Activated CD8-positive, alpha-beta T cell treated with anti-CD3 and anti-CD28 coated beads, Interleukin-2, amount 10 ng/mL, durations not matched to agents 7 days and 5 days (primary cell): ENCODE results near the gene FAM180A. TPM values are rescaled to one million over a fixed set of nuclear protein-coding genes. Genes with fewer than 3 reads are reported as not detected.
"Not testable (repeated sequence)": the region's sequence is repeated elsewhere in the genome, so short reads cannot be mapped to it uniquely, and the experiment has no call there.

Experiments
- ATAC-seq: fragments of 150-1000 bp; cut with Tn5 transposase; one replicate; pipeline ENCODE4 v1.10.0; 2021; ENCODE audit warnings: moderate library complexity
- CTCF ChIA-PET: fragments of 350-600 bp; sonication (Branson Sonifier 250); formaldehyde crosslinking; loops from one replicate; lab custom pipeline; 2021; ENCODE audit warnings: antibody characterized with exemption; lab: Charles Lee
- POLR2A ChIA-PET: fragments of 350-600 bp; sonication (Branson Sonifier 250); formaldehyde crosslinking; loops from one replicate; lab custom pipeline; 2021; ENCODE audit warnings: antibody characterized with exemption; lab: Charles Lee
- DNase-seq: peaks from one replicate; pipeline ENCODE4 v3.0.0-alpha.2; 2020
- H3K27ac Mint-ChIP-seq: one replicate; pipeline ENCODE4 v1.8.0; 2021; ENCODE audit warnings: mild to moderate bottlenecking, mixed read lengths
- H3K27me3 Mint-ChIP-seq: one replicate; pipeline ENCODE4 v1.8.0; 2021; ENCODE audit warnings: low read depth, mixed read lengths
- H3K36me3 Mint-ChIP-seq: one replicate; pipeline ENCODE4 v1.8.0; 2021; ENCODE audit warnings: low read depth, mixed read lengths
- H3K4me1 Mint-ChIP-seq: one replicate; pipeline ENCODE4 v1.8.0; 2021; ENCODE audit warnings: low read depth, mixed read lengths
- H3K4me3 Mint-ChIP-seq: one replicate; pipeline ENCODE4 v1.8.0; 2021; ENCODE audit warnings: mild to moderate bottlenecking, mixed read lengths
- H3K9me3 Mint-ChIP-seq: one replicate; pipeline ENCODE4 v1.8.0; 2022; ENCODE audit warnings: mixed read lengths; ENCODE audit not compliant: insufficient read depth
- total RNA-seq, 2 experiments: library from RNA; stranded (reverse); gene quantifications; one replicate each; pipeline ENCODE4 v1.2.3, GENCODE V29; 2021

FAM180A gene
- total RNA-seq, 2 experiments from 2014 or later: not detected

- CTCF ChIA-PET: no interaction called here
- H3K27ac Mint-ChIP-seq: no peak overlapping the region
- H3K27me3 Mint-ChIP-seq: no peaks in the 10 kb centered on the region
- no peak for DNase-seq
- no peak overlapping the region for H3K4me3 Mint-ChIP-seq
- H3K36me3 Mint-ChIP-seq: no peaks in the 10 kb centered on the region
- no peaks in the 10 kb centered on the region for H3K9me3 Mint-ChIP-seq
- ATAC-seq: no peak
- H3K4me1 Mint-ChIP-seq: no peaks in the 10 kb centered on the region
- POLR2A ChIA-PET: no interaction called here
These were observed 1.2 kb downstream of the FAM180A start for GRCh38 chr7:135747366-135747765.

DNA sequence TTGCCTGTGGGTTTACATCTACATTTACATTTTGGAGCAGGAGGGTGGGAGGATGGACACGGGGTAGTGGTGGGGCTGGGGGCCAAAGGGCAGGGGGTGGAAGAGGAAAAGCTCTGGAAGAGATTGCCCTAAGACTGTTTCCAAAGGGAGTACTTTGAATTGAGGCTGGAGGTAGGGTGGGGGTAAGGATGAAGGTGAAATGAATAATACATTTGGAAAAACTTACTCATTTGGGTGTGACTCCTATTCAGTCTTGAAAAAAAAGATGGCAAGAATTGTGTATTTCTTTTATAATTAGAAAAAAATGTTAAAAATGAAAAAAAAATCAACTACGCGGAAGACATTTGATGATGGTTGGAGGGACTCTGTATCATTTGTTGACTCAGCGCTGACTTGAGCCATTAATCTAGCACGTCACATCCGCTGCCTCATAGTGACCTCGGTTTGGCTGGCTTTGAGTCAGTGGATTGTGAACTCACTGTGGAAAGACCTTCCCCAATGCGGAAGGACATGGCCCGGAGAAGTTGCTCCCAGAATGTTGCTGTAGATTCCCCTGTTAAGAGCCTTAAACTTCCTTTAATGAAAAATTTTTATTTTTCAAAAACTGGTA lies 2.8 kb downstream of the FAM180A start:
- H3K4me1 Mint-ChIP-seq: no peaks in the 10 kb centered on the region
- no peak for DNase-seq
- POLR2A ChIA-PET: no interaction called here
- no peak overlapping the region for H3K4me3 Mint-ChIP-seq
- no peaks in the 10 kb centered on the region for H3K27me3 Mint-ChIP-seq
- no peak overlapping the region for H3K27ac Mint-ChIP-seq
- ATAC-seq: no peak
- no peaks in the 10 kb centered on the region for H3K9me3 Mint-ChIP-seq
- CTCF ChIA-PET: no interaction called here
- no peaks in the 10 kb centered on the region for H3K36me3 Mint-ChIP-seq

DNA sequence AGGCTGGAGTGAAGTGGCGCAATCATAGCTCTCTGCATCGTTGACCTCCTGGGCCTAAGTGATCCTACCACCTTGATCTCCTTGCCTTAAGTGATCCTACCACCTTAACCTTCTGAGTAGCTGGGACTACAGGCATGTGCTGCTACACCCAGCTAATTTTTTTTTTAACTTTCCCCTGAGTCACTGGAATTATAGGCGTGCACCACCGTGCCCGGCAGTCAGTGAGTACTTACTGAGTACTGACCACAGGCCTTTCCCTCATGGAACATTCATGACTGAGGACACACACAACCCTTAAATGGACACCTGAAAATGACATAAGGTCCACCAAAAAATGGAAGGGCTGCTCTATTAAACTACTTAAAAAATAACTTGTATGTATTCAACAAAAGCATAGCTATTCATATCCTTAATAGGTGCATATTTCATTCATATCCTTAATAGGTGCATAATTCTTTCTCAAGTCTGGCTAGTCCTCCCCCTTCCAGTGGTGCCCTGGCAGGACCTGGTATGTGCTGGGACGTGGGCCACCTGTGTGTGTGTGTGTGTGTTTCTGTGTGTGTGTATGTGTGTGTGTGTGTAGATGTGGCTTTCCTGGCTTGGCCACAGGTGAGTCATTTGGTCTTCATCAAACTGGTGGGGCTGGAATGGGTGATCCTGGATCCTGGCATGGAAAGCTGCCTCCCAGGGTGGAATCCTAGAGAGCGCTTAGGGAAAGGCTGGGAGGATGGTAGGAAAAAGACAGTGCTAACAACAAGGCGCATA lies 3.5 kb downstream of the FAM180A start:
- H3K27ac Mint-ChIP-seq: no peak overlapping the region
- no peaks in the 10 kb centered on the region for H3K4me1 Mint-ChIP-seq
- no peak for ATAC-seq
- no peaks in the 10 kb centered on the region for H3K27me3 Mint-ChIP-seq
- CTCF ChIA-PET: interaction anchor here (1.2 kb wide), 1 partner anchor 10 kb away, joined by 3 read pairs; no protein-coding TSS in a partner anchor
- DNase-seq: no peak
- no peaks in the 10 kb centered on the region for H3K36me3 Mint-ChIP-seq
- POLR2A ChIA-PET: no interaction called here
- no peak overlapping the region for H3K4me3 Mint-ChIP-seq
- H3K9me3 Mint-ChIP-seq: no peaks in the 10 kb centered on the region

GRCh38 chr7:135743907-135744731 lies 4.5 kb downstream of the FAM180A start:
- Mint-ChIP-seq H3K36me3 (no peaks in the 10 kb centered on the region), H3K27me3 (no peaks in the 10 kb centered on the region), H3K9me3 (no peaks in the 10 kb centered on the region), H3K27ac (no peak overlapping the region), H3K4me1 (no peaks in the 10 kb centered on the region), H3K4me3 (no peak overlapping the region)
- CTCF ChIA-PET: interaction anchor here (1.2 kb wide), 1 partner anchor 9 kb away, joined by 3 read pairs; no protein-coding TSS in a partner anchor
- no peak for ATAC-seq
- DNase-seq: no peak
- POLR2A ChIA-PET: no interaction called here

GRCh38 chr7:135742371-135742770 lies 6.2 kb downstream of the FAM180A start:
- Mint-ChIP-seq H3K4me3 (no peak overlapping the region), H3K4me1 (no peaks in the 10 kb centered on the region), H3K27ac (no peak overlapping the region), H3K27me3 (no peaks in the 10 kb centered on the region), H3K36me3 (no peaks in the 10 kb centered on the region), H3K9me3 (no peaks in the 10 kb centered on the region)
- ChIA-PET POLR2A (no interaction called here), CTCF (no interaction called here)
- ATAC-seq: no peak
- no peak for DNase-seq

- ChIA-PET POLR2A (no interaction called here), CTCF (no interaction called here)
- no peak for ATAC-seq
- Mint-ChIP-seq H3K27me3 (no peaks in the 10 kb centered on the region), H3K4me1 (no peaks in the 10 kb centered on the region), H3K9me3 (no peaks in the 10 kb centered on the region), H3K4me3 (no peak overlapping the region), H3K27ac (no peak overlapping the region), H3K36me3 (no peaks in the 10 kb centered on the region)
- no peak for DNase-seq
These were observed 6.7 kb downstream of the FAM180A start for GRCh38 chr7:135741905-135742304.

DNA sequence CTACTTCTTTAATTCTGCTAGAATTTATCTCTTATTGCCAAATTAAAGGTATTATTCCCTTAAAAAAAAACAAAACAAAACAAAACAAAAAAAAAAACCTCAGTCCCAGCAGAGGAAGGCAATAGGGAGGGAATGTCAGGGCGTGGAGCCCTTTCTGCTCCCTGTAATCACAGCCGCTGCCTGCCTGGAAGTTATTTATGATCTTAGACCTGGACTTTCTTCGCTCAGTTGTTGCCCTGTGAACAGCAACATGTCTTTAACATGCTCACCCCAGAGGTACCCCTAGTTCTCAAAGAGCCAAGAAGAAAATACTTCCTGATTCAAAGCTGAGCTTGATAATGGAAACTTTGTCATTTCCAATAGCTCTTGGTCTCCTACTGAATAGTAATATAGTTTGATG lies 7.7 kb downstream of the FAM180A start:
- Mint-ChIP-seq H3K27me3 (no peaks in the 10 kb centered on the region), H3K27ac (no peak overlapping the region), H3K36me3 (no peaks in the 10 kb centered on the region), H3K4me1 (no peaks in the 10 kb centered on the region), H3K4me3 (no peak overlapping the region), H3K9me3 (no peaks in the 10 kb centered on the region)
- ATAC-seq (no peak), DNase-seq (no peak)
- ChIA-PET POLR2A (no interaction called here), CTCF (no interaction called here)

GRCh38 chr7:135737306-135737647 lies 11.3 kb downstream of the FAM180A start:
- H3K27me3 Mint-ChIP-seq, POLR2A ChIA-PET, H3K4me3 Mint-ChIP-seq, DNase-seq, H3K36me3 Mint-ChIP-seq, H3K27ac Mint-ChIP-seq, CTCF ChIA-PET, ATAC-seq, H3K9me3 Mint-ChIP-seq, H3K4me1 Mint-ChIP-seq: not testable (repeated sequence)

- DNase-seq (no peak), ATAC-seq (no peak)
- Mint-ChIP-seq H3K36me3 (no peaks in the 10 kb centered on the region), H3K4me3 (no peak overlapping the region), H3K9me3 (no peaks in the 10 kb centered on the region), H3K27me3 (no peaks in the 10 kb centered on the region), H3K27ac (no peak overlapping the region), H3K4me1 (no peaks in the 10 kb centered on the region)
- ChIA-PET CTCF (no interaction called here), POLR2A (no interaction called here)
These were observed 11.9 kb downstream of the FAM180A start for GRCh38 chr7:135736586-135737305.

DNA sequence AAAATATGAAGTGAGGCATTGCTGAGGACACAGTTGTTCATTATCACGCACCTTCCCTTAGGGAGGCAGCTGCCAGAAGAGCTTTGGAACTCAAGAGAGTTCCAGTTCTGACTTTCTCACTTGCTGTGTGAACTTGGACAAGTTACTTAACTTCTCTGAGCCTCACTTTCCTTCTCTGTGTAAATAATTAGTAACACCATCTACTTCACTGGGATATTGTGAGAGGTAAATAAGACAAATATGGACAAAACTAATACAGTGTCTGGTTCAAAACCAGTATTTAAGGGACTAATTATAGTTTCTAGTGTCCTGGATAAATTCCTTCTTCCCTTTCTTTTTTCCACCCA lies 14.3 kb downstream of the FAM180A start:
- no peak for DNase-seq
- H3K27me3 Mint-ChIP-seq: no peaks in the 10 kb centered on the region
- no peak overlapping the region for H3K27ac Mint-ChIP-seq
- no peaks in the 10 kb centered on the region for H3K4me1 Mint-ChIP-seq
- CTCF ChIA-PET: interaction anchor here (1.5 kb wide), 1 partner anchor 10 kb away, joined by 3 read pairs; no protein-coding TSS in a partner anchor
- H3K4me3 Mint-ChIP-seq: no peak overlapping the region
- no peaks in the 10 kb centered on the region for H3K36me3 Mint-ChIP-seq
- ATAC-seq: no peak
- POLR2A ChIA-PET: no interaction called here
- H3K9me3 Mint-ChIP-seq: no peaks in the 10 kb centered on the region

GRCh38 chr7:135733603-135734342 lies 14.8 kb downstream of the FAM180A start:
- no peak overlapping the region for H3K4me3 Mint-ChIP-seq
- POLR2A ChIA-PET: no interaction called here
- no peak overlapping the region for H3K27ac Mint-ChIP-seq
- no peaks in the 10 kb centered on the region for H3K4me1 Mint-ChIP-seq
- CTCF ChIA-PET: interaction anchor here (1.0 to 1.5 kb wide), 3 partner anchors 11 to 29 kb away, joined by 3 to 5 read pairs (median 3); no protein-coding TSS in a partner anchor
- no peaks in the 10 kb centered on the region for H3K27me3 Mint-ChIP-seq
- no peaks in the 10 kb centered on the region for H3K36me3 Mint-ChIP-seq
- ATAC-seq (no peak), DNase-seq (no peak)
- H3K9me3 Mint-ChIP-seq: no peaks in the 10 kb centered on the region
